GM18951 (cell line): ENCODE results near the gene DRC3.

Source experiments
- POLR2A ChIP-seq: IDR thresholded peaks from 4 replicates; pipeline ENCODE4 v1.6.1; 2011; ENCODE audit warnings: mild to moderate bottlenecking; ENCODE audit not compliant: insufficient read length, insufficient read depth; ENCODE audit errors: extremely low read depth
- in situ Hi-C: fragments of 300-500 bp; cut with MboI; formaldehyde crosslinking; loops from one replicate; pipeline ENCODE4 v1.12.0; 2022; ENCODE audit warnings: low sequenced_read_pairs, mixed read lengths, inconsistent platforms; ENCODE audit not compliant: unreplicated experiment

The DRC3 gene

DNA sequence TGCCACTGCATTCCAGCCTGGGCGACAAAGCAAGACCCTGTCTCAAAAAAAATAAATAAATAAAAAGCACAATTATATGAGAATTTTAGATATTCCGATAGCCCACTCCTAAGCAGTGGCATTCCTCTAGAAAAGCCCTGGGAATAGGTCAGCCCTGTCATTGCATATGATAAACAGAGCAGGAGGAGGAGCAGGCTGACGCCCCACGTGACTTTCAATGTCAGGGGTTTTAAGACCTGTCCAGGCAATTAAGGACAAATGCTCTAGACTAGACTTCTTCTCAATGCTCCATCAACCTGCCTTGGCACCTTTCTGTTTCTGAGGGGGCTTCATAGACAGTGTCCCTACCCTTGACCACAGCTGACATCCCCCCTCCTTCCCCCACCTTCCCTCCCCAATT lies 8.0 kb upstream of the DRC3 start:
- in situ Hi-C loops, result no loop called here
- no peak for TF ChIP-seq POLR2A

DNA sequence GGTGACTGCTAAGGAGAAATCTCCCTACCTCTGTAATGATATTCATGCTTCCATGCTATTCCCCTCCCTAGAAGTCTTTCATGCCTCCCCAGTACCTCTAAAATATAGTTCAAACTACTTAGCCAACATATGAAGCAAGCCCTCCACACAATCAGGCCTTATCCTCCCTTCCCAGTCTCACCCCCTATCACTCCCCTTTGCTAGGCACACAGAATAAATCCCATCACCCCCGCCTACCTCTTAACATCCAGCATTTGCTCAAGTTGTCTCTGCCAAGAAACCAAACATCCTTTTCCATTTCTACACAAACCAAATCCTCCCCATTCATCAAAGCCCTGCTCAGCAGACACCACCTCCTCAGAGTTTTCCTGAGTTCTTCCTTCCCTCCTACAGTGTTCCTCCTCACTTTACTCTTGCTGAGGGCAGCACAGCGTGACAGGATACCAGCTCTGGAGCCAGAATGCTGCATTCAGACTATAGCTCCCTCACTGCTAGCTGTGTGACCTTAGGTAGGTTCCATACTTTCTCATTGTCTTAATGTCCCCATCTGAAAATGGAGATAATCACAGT lies 7.4 kb upstream of the DRC3 start:
- in situ Hi-C loops, result no loop called here
- no peak for TF ChIP-seq POLR2A

DNA sequence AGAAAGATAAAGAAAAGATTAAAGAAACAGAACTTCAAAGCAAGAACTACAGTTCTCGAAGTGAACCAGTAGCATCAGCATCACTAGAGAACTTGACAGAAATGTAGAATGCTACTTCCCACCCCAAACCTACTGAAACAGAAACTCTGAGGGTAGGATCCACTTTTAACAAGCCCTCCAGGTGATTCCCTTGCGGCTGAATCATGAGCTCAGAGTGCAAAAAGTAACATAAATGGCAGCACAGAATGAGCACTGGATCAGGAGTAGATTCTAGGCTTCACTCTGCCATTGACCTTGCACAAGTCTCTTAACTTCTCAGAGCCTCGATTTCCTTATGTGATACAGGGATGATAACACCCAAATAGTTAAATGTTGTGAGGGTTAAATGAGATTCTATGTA lies 6.3 kb upstream of the DRC3 start:
- in situ Hi-C loops, result no loop called here
- no peak for TF ChIP-seq POLR2A

DNA sequence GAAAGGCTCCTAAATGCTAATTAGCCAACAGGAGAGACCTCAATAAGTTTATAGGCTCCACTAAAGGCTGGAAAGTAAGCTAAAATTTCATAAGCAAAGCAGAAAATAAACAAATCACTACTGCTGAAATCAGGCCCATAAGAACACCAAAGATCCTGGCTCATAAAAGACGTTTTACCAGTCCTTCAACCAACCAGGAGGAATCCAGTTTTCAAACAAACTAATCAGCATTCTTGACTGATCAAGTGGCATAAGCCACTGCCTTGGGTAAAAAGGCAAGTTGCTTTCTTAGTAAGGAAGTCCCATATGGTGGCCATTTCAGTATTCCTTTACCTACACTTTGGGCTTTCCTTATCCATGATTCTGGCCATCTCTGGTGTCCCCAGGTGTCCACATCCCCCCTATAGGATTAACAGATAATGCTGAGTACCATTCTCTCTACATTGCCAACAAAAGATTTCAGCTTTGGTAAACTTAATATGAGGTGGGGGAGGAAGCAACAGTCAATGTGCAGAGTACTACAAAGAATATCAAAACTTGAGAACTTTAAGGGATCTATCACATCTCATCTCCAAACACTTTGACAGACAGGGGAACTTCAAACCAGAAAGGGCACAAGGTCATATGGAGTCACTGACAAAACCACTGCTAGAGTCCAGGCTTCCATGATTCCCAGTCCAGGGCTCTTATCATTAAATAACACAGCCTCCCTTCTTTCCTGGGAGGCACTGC lies 1.8 kb upstream of the DRC3 start:
- in situ Hi-C loops, result no loop called here

DNA sequence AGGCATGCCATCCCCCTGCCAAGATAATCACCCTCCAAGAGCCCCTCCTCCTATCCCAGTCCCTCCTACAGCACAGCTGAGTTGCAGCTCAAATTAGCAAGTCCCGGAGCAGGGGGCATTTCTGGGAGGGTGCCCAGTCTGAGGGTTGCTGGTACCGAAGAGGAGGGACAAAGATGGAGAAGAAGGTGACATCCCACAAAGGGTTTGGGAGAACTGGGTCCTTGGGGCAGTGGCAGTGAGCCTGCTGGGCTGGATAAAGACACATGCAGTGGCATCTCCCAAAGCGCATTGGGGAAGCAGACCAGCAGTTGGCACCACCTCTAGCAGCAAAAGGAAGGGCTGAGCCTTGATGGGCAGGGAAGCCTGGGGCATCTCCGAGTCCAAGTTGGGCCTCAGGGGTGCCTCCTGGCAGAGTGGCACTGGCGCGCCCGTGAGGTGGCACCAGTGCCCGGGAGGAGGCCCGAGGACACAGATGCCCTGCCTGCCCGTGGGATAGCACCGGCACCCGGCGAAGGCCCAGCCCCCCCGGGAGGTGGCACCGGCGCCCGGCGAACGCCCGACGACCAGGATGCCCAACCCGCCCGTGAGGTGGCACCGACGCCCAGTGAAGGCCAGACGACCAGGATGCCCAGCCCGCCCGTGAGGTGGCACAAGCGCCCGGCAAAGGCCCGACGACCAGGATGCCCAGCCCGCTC lies 1.1 kb upstream of the DRC3 start:
- no peak for TF ChIP-seq POLR2A
- in situ Hi-C loops, result no loop called here

More for the DNA sequence above, 1.8 kb upstream of the DRC3 start:
- TF ChIP-seq POLR2A, result no peak

DNA sequence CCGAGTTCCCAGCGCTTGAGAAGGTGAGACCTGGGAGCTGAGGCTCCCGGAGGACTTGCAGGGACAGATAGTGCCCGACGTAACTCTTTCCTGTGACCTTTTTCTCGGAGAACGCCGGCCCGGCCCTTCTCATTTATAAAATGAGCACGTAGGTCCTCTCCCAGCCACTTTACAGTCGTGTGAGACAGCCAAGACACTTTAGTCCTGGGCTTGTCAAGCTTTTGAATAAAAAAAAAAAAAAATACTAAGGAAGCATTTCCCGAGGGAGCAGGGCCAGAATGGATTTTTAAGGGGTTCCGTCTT lies 241 bp downstream of the DRC3 start:
- in situ Hi-C loops, result no loop called here
- TF ChIP-seq POLR2A, result no peak

DNA sequence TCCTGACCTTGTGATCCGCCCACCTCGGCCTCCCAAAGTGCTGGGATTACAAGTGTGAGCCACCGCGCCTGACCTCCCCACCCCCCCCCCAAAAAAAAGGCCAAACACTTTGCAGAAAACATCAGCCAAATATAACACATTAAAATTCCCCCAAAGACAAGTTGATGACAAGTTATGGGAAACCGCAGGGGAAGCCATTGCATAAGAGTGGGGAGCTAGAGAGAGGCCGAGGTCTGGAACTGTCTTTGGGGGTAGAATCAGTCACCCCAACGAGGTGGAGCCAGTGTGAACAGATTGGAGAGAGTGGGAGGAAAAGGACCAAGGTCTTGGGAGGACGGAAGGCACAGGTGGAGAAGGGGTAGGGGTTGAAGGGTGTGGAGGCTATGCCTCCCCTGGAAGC lies 2.8 kb downstream of the DRC3 start:
- TF ChIP-seq POLR2A, result no peak
- in situ Hi-C loops, result no loop called here

DNA sequence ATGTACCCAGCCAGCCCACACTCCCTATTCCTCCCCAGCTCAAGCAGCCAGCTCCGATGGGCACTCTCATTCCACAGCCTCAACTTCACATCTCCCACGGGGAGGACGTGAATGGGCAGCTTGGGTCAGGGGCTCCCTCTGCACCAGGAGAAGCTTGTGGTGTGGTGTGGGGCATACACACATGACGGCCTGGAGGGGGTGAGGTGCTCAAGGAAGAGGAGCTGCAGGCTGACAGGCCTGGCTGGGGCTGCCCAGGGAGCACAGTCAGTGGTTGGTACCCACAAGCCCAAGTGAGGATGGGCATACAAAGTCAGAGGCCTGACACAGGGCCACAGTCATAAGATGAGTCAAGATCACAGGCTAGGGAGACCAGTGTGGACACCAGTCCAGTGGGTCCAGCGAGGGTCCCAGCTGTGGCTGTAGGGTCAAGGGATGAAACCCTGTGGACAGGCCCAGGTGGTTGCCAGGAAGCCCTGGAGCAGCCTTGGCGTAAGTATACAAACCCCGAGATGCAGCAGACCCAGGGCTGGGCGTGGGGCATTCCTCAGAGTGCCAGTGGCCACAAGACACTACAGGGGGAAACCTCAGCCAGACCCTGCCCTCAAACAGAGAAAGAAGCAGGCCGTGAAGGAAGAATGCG lies 4.4 kb downstream of the DRC3 start:
- in situ Hi-C loops, result no loop called here
- TF ChIP-seq POLR2A, result no peak

DNA sequence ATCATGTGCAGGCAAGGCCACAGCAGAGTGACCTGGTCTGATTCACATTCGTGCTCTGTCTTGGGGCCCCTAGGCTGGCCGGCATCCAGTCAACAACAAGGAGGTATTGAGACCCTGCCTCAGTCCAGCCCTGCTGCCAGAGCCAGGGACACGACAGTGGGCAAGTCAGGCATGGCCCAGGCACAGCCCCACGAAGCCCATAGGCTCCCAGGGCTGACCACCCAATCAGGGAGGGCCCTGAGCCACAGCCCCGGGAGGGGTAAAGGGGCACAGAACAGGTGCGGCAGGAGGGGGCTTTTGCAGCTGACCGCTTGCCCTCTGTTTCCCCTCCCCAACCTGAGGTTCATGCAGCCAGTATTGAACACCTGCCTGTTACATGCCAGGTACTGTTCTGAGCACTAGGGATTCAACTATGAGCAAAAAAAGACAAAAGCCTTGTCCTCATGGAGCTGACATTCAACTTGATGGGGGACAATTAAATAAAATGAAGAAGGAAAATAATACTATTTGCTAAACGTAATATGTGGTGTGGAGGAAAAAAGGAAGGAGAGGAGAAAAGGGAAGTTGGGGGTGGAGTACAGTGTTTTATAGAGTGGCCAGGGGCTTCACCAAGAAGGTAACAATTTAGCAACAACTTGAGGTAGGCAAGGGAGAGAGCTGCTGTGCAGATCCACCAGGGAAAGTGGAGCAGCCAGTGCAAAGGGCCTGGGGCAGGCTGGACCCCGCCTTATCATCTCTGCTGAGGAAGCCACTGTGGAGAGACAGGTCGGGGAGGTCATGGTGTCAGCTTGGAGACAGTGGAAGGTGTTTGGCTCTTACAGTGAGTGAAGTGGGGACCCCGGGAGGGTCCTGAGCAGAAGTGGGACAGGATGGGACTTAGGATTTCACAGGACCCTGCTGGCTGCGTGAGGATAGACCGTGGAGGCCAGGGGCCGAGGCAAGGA lies 6.1 kb downstream of the DRC3 start:
- no peak for TF ChIP-seq POLR2A
- in situ Hi-C loops, result no loop called here

DNA sequence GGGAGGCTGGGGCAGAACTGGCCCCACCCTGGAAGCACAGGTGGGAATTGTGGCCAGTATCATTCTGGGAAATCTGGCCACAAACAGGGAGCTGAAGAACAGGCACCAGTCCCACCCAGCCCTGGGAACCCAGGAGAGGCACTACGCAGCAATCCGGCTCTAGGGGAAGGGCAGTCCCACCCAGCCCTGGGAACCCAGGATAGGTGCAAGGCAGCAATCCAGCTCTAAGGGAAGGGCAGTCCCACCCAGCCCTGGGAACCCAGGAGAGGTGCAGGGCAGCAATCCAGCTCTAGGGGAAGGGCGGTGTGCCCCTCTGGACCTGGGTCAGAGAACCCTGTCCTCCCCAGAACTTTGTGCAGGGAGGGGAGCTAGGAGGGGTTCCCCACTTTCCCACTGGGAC lies 7.1 kb downstream of the DRC3 start:
- TF ChIP-seq POLR2A, result no peak
- in situ Hi-C loops, result no loop called here

DNA sequence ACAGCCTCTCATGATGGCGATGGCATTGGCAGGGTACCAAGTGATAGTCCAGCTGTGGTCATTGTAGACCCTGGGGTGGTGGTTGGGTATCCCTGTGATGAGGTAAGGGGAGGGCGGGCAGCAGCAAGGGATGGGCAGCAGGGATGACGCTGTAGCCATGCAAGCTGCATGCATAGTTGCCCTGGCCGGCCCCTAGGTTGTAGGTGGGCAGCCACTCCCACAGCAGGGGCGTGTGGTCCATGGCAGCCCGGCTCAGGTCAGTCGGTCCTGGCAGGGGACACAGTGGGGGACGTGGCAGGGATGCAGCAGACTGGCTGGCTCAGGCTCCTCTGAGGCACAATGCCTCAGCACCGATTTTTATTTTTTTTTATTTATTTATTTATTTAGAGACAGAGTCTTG lies 8.7 kb downstream of the DRC3 start:
- in situ Hi-C loops, result no loop called here
- no peak for TF ChIP-seq POLR2A

DNA sequence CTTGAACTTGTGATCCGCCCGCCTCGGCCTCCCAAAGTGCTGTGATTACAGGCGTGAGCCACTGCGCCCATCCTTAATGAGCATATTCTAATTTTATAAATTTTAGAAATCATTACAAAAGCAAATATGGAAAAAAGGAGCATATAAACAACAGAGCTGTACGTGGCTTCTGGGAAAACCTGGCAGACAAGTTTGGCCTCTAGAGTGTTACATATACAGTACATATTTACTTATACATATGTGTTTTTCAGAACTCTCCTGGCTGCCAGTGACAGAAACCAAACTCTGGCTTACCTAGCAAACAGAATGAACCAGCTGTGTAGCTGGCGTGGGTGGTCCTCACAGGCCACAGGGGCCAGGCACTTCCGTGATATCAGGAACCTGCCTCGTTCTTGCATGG lies 10.1 kb downstream of the DRC3 start:
- TF ChIP-seq POLR2A, result no peak
- in situ Hi-C loops, result no loop called here

DNA sequence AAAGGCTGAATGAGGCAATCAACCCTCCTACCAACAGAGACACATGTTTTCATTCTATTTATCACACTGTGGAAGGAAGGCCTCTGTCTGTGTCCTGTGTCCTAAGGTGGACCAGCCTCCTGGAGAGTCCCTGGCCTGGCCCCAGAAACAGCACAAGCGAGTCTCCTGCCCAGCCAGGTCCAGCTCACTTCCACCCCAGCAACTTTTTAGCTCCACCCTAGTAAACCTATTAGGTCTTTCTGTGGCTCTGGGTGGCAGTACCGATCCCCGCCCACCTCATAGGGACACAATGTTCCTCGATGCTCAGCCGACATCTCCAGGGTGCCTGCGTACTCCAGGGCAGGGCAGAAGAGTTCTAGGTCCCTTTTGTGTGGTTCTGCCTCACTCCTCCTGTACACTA lies 10.7 kb downstream of the DRC3 start:
- no peak for TF ChIP-seq POLR2A
- in situ Hi-C loops, result no loop called here
